ENCODE measurements around the gene HLCS. TPM values are rescaled to one million over a fixed set of nuclear protein-coding genes. Genes with fewer than 3 reads are reported as not detected.

Gene HLCS
- total RNA-seq, 1 experiment from 2014 or later = 12.7 TPM

- H2BK120ac ChIP-seq (ENCODE audit: low read depth, low read length, poor library complexity, severe bottlenecking) = no peak overlapping the region
- H4K20me1 ChIP-seq (ENCODE audit: control insufficient read depth, insufficient read depth, insufficient read length) = peaks cover 2% of the 10 kb centered on the region
- H3K27ac Mint-ChIP-seq = no peak overlapping the region
- H3K4me3 Mint-ChIP-seq = peak overlapping the region in 1 of 2 experiments; percentile 69; a peak in 3 of 5 replicates
- H3K9me3 ChIP-seq (ENCODE audit: control insufficient read depth, low read depth, low read length) = no peaks in the 10 kb centered on the region
- H4K5ac ChIP-seq (ENCODE audit: insufficient read length, low read depth, low read length) = no peak overlapping the region
- no peak overlapping the region for H2BK5ac ChIP-seq (ENCODE audit: insufficient read length, low read length)
- 0 out of 2 replicates have a peak, but pooled peaks cover 2% of the 10 kb centered on the region for H3K4me1 ChIP-seq (ENCODE audit: insufficient read depth, low read length)
- H3K23ac ChIP-seq (ENCODE audit: insufficient read length, low read depth, low read length) = no peak overlapping the region
- H3K79me2 ChIP-seq (ENCODE audit: insufficient read depth, low read length) = no peaks in the 10 kb centered on the region
- H2AFZ ChIP-seq (ENCODE audit: low read length) = no peak overlapping the region
- no peak overlapping the region for H3T11ph ChIP-seq (ENCODE audit: low read length)
- no peak overlapping the region for H3K14ac ChIP-seq (ENCODE audit: insufficient read depth, low read length)
- H3K4me2 ChIP-seq (ENCODE audit: insufficient read depth, insufficient read length, low read length) = peak overlapping the region; percentile 23
- DNase-seq = no peak
- no peak overlapping the region for H3K56ac ChIP-seq (ENCODE audit: insufficient read length, low read depth, low read length)
- peaks cover 4 to 14% of the 10 kb centered on the region in 2 experiments; a peak in 3 of 5 replicates for H3K9me3 Mint-ChIP-seq
- no peak overlapping the region for H4K91ac ChIP-seq (ENCODE audit: insufficient read length, low read depth, low read length)
- no peaks in the 10 kb centered on the region for H3K79me1 ChIP-seq (ENCODE audit: insufficient read depth, low read depth, low read length, poor library complexity, severe bottlenecking)
- no peak overlapping the region for H2AK5ac ChIP-seq (ENCODE audit: insufficient read length, low read length)
- no CpG with 5 or more reads among the region's 39 CpGs for WGBS (ENCODE audit: extremely low coverage, insufficient read length, low lambda C conversion rate)
- no peak overlapping the region for H3K9ac ChIP-seq (ENCODE audit: extremely low read depth, insufficient read length, low read length)
- H3K27me3 ChIP-seq (ENCODE audit: insufficient read depth, low read length) = peaks cover 99% of the 10 kb centered on the region
- H3K18ac ChIP-seq (ENCODE audit: insufficient read length, low read depth, low read length) = no peak overlapping the region
- peaks cover 8% of the 10 kb centered on the region for H3K23me2 ChIP-seq (ENCODE audit: insufficient read length, low read depth, low read length, poor library complexity, severe bottlenecking)
- H2BK20ac ChIP-seq (ENCODE audit: low read depth, low read length, poor library complexity, severe bottlenecking) = no peak overlapping the region
- peaks cover 41 to 64% of the 10 kb centered on the region in 2 experiments for H3K4me1 Mint-ChIP-seq
- H2BK12ac ChIP-seq (ENCODE audit: insufficient read length, low read depth, low read length) = no peak overlapping the region
- peaks cover 100% of the 10 kb centered on the region for H3K27me3 Mint-ChIP-seq (ENCODE audit: low read depth)
- peaks cover 0 to 6% (median 1%) of the 10 kb centered on the region in 3 experiments; a peak in 4 of 7 replicates for H3K36me3 Mint-ChIP-seq (ENCODE audit: insufficient read depth in 1 of 3, low read depth in 3 of 3)
- H4K8ac ChIP-seq (replicated peaks; ENCODE audit: insufficient read length, low read depth, low read length) = no peak overlapping the region
- H2BK15ac ChIP-seq (ENCODE audit: low read depth, low read length) = no peak overlapping the region
- TF ChIP-seq, protein P1, sequence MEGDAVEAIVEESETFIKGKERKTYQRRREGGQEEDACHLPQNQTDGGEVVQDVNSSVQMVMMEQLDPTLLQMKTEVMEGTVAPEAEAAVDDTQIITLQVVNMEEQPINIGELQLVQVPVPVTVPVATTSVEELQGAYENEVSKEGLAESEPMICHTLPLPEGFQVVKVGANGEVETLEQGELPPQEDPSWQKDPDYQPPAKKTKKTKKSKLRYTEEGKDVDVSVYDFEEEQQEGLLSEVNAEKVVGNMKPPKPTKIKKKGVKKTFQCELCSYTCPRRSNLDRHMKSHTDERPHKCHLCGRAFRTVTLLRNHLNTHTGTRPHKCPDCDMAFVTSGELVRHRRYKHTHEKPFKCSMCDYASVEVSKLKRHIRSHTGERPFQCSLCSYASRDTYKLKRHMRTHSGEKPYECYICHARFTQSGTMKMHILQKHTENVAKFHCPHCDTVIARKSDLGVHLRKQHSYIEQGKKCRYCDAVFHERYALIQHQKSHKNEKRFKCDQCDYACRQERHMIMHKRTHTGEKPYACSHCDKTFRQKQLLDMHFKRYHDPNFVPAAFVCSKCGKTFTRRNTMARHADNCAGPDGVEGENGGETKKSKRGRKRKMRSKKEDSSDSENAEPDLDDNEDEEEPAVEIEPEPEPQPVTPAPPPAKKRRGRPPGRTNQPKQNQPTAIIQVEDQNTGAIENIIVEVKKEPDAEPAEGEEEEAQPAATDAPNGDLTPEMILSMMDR (conservative IDR thresholded peaks at IDR 0.05) = no peak
- no peak overlapping the region for H3K4ac ChIP-seq (ENCODE audit: low read depth, low read length)
- no peak overlapping the region for H3K27ac ChIP-seq (ENCODE audit: insufficient read length, low read depth, low read length)
Observed at GRCh38 chr21:36704958-36705678, 261.4 kb downstream of the HLCS start.

Measured in H9 (cell line).